ENCODE results near the gene TOMM40.

The TOMM40 gene

GRCh38 chr19:44867578-44867977 lies 23.5 kb upstream of the TOMM40 start:
- POLR2A ChIA-PET, result no interaction called here
- CTCF ChIA-PET, result interaction anchor here (0.6 kb wide), 1 partner anchor 1421 kb away, joined by 3 read pairs; no protein-coding TSS in a partner anchor
- DNase-seq (ENCODE audit: extremely low spot score), result no peak
- TF ChIP-seq LEF1 (IDR thresholded peaks at IDR 0.05; ENCODE audit: borderline replicate concordance) (no peak), ZNF384 (IDR thresholded peaks at IDR 0.05) (no peak), L3MBTL2 (conservative IDR thresholded peaks at IDR 0.05) (no peak), NFRKB (IDR thresholded peaks at IDR 0.05) (no peak), FOXM1 (IDR thresholded peaks at IDR 0.05; ENCODE audit: borderline replicate concordance) (no peak), ARNT (IDR thresholded peaks at IDR 0.05) (no peak)

- DNase-seq (ENCODE audit: extremely low spot score), result no peak
- CTCF ChIA-PET, result no interaction called here
- TF ChIP-seq PKNOX1 (IDR thresholded peaks at IDR 0.05), result no peak
- TF ChIP-seq BHLHE40 (IDR thresholded peaks at IDR 0.05; ENCODE audit: borderline replicate concordance), result no peak
- TF ChIP-seq LEF1 (IDR thresholded peaks at IDR 0.05; ENCODE audit: borderline replicate concordance), result no peak
- no peak for TF ChIP-seq ELF4 (IDR thresholded peaks at IDR 0.05)
- no peak for TF ChIP-seq FOXK2 (IDR thresholded peaks at IDR 0.05)
- TF ChIP-seq SP1 (IDR thresholded peaks at IDR 0.05), result no peak
- POLR2A ChIA-PET, result interaction anchor here (1.0 kb wide), 1 partner anchor 20 kb away, joined by 3 read pairs; no protein-coding TSS in a partner anchor
Measured at GRCh38 chr19:44869733-44870470, 21.2 kb upstream of the TOMM40 start.

- ChIA-PET CTCF (no interaction called here), POLR2A (no interaction called here)
- TF ChIP-seq ELF4 (IDR thresholded peaks at IDR 0.05), result no peak
- no peak for TF ChIP-seq L3MBTL2 (conservative IDR thresholded peaks at IDR 0.05)
- no peak for TF ChIP-seq LEF1 (IDR thresholded peaks at IDR 0.05; ENCODE audit: borderline replicate concordance)
- no peak for TF ChIP-seq ZNF384 (IDR thresholded peaks at IDR 0.05)
- no peak for TF ChIP-seq PKNOX1 (IDR thresholded peaks at IDR 0.05)
- TF ChIP-seq FOXM1 (IDR thresholded peaks at IDR 0.05; ENCODE audit: borderline replicate concordance), result no peak
- TF ChIP-seq FOXA1 (IDR thresholded peaks at IDR 0.05), result no peak
- TF ChIP-seq HDGF (IDR thresholded peaks at IDR 0.05; ENCODE audit: borderline replicate concordance), result no peak
- TF ChIP-seq NFRKB (IDR thresholded peaks at IDR 0.05), result no peak
- DNase-seq (ENCODE audit: extremely low spot score), result no peak
Measured at GRCh38 chr19:44871809-44872208, 19.2 kb upstream of the TOMM40 start.

- ChIA-PET CTCF (no interaction called here), POLR2A (no interaction called here)
- no peak for TF ChIP-seq HDGF (IDR thresholded peaks at IDR 0.05; ENCODE audit: borderline replicate concordance)
- no peak for TF ChIP-seq FOXK2 (IDR thresholded peaks at IDR 0.05)
- no peak for TF ChIP-seq LEF1 (IDR thresholded peaks at IDR 0.05; ENCODE audit: borderline replicate concordance)
- TF ChIP-seq TARDBP (IDR thresholded peaks at IDR 0.05), result no peak
- DNase-seq (ENCODE audit: extremely low spot score), result no peak
Measured at GRCh38 chr19:44872661-44873060, 18.4 kb upstream of the TOMM40 start.

- TF ChIP-seq SP1 (IDR thresholded peaks at IDR 0.05) (no peak), L3MBTL2 (conservative IDR thresholded peaks at IDR 0.05) (no peak), TARDBP (IDR thresholded peaks at IDR 0.05) (no peak), ELF4 (IDR thresholded peaks at IDR 0.05) (no peak), HDGF (IDR thresholded peaks at IDR 0.05; ENCODE audit: borderline replicate concordance) (no peak), PKNOX1 (IDR thresholded peaks at IDR 0.05) (no peak), BHLHE40 (IDR thresholded peaks at IDR 0.05; ENCODE audit: borderline replicate concordance) (no peak), FOXA1 (IDR thresholded peaks at IDR 0.05) (no peak), LEF1 (IDR thresholded peaks at IDR 0.05; ENCODE audit: borderline replicate concordance) (no peak), FOXK2 (IDR thresholded peaks at IDR 0.05) (no peak), ZNF384 (IDR thresholded peaks at IDR 0.05) (no peak), FOXM1 (IDR thresholded peaks at IDR 0.05; ENCODE audit: borderline replicate concordance) (no peak)
- ChIA-PET POLR2A (interaction anchor here (4.0 kb wide), 1 partner anchor 16 kb away, joined by 15 read pairs; the partner anchor contains the start of gene TOMM40), CTCF (no interaction called here)
- no peak for DNase-seq (ENCODE audit: extremely low spot score)
Measured at GRCh38 chr19:44874317-44874716, 16.7 kb upstream of the TOMM40 start.

- DNase-seq (ENCODE audit: extremely low spot score), result no peak
- TF ChIP-seq HDGF (IDR thresholded peaks at IDR 0.05; ENCODE audit: borderline replicate concordance) (no peak), LEF1 (IDR thresholded peaks at IDR 0.05; ENCODE audit: borderline replicate concordance) (no peak), TARDBP (IDR thresholded peaks at IDR 0.05) (no peak)
- ChIA-PET CTCF (no interaction called here), POLR2A (interaction anchor here (1.0 to 4.0 kb wide), 2 partner anchors 12 to 15 kb away, joined by 4 to 15 read pairs; partner anchors contain the start of gene TOMM40)
Measured at GRCh38 chr19:44875666-44876451, 15.2 kb upstream of the TOMM40 start.
